Stimulated activated CD4-positive, alpha-beta T cell treated with anti-CD3 and anti-CD28 coated beads, Interleukin-4, amount 100 ng/mL, for 1 hour (primary cell): Measurements from ENCODE around the gene TMEM218.

Source experiments
- DNase-seq: peaks from one replicate; pipeline ENCODE4 v3.0.0-alpha.2; 2020

TMEM218 gene

DNA sequence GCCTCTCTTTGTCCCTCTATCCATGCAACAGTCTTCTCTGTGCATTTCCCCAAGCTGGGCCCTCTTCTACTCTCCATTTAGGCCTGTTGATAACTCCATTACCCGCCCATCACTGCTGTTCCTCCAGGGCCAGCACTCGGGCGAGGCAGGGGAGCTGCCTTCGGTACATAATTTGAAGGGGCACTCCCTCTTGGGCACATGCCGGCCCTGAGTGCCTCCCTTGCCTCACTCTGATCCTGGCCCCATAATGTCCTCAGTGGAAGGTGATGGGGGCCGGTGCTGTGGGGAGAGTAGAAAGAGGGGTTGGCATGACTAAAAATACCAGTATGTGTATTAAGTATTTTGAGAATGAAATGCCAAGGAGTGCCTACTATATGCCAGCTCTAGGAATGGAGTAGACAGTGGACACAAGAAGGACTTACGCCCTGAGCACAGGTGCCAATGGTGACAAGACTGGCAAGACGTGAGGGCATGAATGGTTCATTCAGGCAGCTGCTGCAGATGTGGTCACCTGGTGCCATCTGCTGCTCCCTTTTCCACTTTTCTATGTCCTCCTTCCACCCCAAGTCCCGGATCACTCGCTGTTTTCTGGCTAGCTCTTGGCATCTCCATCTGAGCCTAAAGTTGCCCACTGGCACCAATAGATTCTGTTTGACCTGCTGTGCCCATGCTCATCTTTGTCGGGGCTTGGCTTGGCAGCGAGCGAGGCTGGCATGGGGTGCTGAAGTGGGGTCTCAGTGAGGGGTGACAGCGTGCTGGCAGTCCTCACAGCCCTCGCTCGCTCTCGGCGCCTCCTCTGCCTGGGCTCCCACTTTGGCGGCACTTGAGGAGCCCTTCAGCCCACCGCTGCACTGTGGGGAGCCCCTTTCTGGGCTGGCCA, 22.6 kb downstream of the TMEM218 start:
- DNase-seq = no peak

DNA sequence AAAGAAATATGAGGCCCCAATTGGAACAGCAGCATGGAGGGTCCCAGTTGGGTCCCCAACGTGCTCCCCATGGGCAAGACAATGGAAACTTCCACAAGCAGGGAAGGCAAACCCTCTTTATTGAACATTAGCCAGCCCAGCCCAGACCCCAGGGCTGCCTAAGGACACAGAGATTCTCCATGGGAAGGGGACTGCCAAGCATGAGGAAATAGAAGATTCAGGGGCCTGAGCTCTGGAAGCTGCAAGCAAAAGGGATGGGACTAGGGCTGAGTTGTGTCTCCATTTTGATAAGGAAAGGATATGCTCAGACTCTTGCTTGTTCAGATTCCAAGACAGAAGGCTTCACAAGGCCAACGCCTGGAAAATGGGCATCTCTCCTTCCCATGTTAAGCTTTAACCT, 23.3 kb downstream of the TMEM218 start:
- no peak for DNase-seq

DNA sequence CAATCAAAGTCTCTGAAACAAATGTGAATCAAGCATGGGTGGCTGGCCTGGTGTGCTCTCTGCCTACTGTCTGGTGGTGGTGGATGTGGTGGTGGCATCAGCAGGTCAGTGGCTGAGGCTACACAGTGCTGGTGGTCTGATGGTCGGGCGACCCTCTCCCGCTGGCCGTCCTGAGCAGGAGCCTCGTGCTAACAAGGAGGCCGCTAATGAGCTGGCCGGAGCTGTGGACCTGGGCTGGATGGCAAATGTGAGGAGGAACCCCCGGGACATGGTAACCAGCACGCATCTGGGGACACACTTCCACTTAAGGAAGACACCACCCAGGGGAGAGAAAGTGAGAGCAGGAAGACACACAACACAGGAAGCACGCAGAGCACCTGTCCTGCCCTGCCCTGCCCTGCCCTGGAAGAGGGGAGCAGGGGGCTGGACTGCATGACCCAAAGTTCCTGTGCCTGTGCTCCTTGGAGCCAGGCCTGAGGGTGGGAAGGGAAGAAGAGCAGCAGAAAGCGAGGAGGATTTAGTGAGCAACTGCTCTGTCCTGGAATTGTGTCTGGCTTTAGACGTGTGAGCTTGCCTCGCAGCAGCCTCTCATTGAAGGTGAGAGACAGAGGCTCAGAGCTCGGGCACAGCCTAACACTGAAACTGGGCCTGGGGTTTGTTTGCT, 24.7 kb downstream of the TMEM218 start:
- DNase-seq = no peak

DNA sequence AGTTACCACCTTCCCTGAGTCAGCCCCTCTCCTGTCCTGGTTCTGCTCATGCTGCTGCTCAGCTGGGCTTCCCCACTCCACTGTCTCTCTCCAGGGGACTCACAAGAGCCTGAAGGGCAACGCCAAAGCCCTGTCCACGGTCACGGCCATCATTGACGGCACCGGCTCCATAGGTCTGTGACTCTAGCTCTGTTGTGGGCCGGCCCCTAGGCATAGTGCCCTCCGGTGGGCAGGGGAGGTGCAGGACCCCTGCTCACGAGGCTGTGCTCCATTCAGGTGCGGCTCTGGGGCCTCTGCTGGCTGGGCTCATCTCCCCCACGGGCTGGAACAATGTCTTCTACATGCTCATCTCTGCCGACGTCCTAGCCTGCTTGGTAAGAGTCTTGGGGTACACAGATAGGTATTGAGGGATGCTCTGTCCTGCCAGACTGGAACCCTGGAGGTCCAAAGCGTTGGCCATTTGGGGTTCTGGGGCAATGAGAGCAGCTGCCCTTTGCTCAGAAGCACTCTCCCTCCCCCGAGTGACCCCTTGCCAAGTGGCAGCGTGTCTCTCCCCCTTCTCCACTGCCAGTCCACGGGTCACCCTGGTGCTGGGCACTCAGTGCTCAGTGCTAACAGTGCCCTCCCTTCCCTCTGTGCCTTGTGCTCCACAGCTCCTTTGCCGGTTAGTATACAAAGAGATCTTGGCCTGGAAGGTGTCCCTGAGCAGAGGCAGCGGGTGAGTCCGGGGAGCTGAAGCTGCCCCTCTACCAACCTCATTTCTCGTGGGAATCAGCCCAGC, 25.9 kb downstream of the TMEM218 start:
- DNase-seq = no peak

DNA sequence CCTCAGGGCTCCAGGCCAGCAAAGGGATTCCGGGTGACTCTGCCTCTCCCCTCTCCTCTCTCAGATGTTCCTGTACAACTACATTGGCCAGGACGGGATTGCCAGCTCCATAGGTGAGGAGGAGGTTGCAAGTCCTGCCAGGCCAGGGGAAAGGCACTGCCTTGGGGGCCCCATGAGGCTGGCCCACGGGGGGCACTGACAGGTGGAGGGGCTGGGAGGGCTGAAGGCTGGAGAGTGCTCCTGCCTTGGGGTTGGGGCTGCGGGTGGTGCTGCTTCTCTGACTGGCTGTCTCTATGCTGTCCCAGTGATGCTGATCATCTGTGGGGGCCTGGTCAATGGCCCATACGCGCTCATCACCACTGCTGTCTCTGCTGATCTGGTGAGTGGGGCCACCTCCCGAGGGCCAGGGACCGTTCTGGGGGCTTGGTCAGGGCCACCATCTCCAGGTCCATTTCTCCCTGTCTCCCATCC, 26.6 kb downstream of the TMEM218 start:
- no peak for DNase-seq

DNA sequence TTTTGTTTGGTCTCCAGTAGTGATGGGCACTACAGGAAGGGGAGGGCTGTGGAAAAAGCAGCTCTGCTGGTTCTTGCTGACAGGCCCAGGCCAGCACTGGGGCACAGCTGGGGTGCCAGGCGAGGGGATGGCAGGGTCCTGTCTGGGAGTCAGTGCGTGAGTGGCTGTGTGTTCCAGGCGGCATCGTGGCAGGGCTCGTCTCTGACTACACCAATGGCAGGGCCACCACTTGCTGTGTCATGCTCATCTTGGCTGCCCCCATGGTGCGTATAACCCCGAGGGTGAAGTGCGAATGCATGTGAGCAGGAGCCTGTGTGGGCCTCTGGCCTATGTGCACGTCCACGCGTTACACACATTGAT, 27.4 kb downstream of the TMEM218 start:
- DNase-seq = no peak

DNA sequence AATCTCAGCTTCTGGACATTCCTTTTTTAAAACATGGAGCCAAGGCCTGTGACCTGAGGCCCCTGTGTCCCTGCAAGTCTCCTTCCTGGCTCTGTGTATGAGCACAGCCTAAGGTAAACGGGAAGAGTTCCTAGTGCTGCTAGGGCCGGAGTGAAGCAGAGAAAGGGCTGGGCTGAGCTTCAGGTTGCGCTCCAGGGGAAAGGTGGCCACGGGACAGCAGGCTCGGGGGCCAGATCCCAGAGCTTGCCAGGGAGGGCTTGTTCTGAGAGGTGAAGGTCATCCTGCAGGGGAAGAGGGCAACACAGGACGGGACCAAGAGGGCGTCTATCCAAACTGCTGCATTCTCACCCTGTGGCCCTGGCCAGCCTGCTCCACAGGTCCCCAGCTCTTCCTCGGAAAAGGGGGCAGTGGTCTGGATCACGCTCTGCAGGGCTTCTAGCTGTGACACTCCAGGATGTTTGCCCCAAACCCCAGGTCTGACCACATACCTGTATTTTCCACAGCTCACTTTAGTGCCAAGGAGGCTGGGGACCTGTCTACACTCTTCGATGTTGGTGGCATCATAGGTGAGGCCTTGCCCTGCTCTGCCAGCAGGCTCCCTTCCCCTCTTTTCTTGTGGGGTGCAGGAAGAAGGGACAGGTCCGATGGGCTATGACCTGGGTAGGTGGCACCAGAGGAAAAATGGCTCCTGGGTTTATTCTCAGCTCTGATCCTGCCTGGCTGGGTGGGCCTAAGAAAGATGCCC, 27.9 kb downstream of the TMEM218 start:
- no peak for DNase-seq

DNA sequence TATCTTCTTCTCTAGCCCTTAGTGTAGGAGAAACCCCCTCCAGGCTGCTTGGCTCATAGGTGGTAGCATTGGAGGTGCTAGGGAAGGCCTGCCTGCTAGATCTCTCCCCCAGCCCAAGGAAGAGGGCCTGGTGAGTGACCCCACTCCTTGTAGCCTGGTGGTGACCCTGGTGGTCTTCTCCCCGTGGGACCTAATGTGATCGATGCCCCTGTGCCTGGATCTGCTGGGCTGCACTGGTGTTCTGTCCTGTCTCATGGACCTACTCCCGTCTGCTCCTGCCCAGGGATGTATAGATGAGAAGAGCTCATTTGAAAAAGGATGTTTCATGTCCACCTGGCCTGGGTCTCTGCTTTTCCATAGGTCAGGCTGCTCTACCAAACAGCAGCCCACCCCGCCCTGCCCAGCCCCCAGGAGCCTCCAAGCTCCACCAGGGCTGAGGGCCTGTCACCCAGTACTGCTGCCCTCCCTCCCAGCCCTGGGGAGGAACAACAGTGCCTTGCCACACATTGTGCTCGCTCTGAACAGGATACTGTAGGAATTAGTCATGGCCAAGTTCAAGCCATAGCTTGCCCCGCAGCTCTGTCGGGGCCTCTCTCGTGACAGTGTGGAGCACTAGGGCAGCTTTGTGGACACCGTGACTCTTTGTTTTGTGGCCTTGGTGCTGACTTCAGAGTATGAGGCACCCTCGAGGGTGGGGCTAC, 28.7 kb downstream of the TMEM218 start:
- no peak for DNase-seq

DNA sequence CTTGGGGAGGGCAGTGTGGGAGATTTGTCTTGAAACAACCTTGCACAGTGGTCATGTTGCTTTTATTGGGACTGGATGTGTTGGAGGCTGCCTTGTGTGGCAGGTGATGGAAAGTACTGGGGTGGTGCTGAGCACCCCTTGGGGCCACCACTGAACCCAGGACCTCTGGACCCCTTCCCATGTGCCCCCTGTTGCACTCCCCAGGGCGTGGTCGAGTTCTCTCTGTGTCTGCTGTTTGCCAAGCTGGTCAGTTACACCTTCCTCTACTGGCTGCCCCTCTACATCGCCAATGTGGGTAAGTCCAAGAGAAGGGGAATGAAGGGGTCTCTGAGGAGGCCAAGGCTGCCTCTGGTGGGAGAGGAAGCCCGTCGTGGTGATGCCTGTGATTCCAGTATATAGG, 29.4 kb downstream of the TMEM218 start:
- no peak for DNase-seq

DNA sequence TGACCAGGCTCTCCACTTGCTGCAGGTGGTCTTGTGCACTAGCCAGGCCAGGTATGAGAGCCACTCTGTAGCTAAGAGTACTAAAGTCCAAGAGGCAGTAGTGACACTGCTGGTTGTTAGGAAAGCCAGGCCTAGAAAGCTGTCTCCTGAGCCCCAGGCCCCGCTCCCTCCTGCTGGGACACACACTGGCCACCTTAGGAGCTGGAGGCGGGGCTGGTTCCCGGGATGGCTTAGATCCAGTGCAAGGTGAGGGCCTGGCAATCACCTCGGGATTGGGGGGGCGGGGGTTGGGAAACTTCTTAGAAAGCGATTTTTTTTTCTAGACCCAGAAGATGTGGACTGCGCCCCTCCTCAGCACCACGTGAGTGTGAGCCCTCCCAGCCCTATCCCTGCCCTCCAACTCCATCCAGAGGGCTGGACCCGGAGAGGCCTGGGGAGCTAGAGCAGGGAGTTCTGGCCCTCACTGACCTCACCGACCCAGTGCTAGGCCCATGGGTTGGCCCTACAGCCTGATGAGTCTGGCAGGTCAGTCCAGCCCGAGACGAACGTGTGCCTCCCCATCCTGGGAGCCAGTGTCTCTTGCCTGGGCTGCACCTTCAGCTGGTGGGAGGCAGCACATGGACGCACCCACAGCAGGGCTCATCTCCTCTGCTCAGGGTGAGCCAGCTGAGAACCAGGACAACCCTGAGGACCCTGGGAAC, 30.2 kb downstream of the TMEM218 start:
- no peak for DNase-seq

DNA sequence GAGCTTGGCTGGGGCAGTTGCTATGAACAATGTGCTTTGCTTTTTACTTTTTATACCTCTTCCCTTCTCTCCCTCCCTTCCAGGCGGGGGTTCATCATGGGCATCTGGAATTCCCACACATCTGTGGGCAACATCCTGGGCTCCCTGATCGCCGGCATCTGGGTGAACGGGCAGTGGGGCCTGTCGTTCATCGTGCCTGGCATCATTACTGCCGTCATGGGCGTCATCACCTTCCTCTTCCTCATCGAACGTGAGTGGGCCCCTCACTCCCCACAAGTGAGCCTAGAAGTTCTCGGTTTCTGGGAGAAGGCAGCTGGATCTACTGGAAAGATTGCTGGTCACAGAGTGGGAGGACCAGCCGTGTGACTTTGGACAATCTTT, 30.9 kb downstream of the TMEM218 start:
- DNase-seq = no peak

DNA sequence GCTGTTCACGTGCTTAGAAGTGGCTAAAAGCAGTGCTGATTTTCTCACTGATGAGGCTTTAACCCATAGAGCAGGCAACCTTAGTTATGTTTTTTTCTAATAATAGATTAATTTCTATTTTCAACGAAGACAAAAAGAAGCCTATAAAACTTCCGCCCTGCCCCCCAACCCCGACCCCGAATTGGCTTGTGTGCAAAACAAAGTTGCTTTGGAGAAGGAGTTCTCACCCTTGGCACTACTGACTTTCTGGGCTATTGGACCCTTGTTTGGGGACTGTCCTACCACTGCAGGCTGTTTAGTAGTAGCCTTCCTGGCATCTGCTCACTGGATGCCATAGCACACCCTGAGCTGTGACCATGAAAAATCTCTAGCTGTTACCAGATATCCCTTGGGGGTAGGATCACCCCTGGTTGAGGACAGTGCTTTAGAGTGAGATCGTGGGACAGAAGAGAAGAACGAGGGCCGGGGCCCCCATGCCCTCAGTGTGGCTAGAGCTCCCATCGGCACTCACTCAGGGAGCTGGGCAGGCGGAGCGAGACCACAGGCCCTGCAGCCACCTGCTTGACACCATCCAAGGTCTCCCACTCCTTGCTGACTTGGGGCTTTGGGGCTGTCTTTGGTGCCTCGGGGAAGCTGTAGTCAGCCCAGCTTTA, 31.4 kb downstream of the TMEM218 start:
- no peak for DNase-seq

DNA sequence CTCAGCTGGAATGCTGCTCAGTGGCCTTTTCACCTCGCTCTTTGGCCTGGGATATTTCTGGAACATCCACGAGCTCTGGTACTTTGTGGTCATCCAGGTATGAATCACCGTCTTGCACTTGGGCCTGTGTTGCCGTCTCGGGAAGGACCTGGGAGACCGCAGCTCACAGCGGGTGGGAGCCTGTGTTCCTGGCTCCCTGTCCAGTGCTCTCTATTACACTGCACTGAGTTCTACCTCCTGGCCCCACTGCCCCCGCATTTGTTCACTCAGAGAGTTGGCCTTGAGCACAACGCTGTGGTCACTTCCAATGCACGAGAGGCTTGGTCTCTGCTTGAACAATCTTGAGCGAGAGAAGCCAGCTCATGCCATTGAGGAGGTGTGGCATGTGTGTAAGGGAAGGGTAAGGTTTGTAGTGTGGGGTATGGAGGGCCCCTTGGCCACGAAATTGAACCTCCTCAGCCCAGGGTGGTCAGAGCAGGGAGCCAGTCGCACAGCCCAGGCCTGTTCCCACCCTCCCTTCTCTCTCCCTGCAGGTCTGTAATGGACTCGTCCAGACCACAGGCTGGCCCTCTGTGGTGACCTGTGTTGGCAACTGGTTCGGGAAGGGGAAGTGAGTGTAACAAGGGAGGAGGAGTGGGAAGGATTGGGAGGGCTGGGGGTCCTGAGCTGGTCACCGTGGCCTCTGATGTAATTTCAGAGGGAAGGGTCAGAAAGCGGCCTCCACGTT, 32.1 kb downstream of the TMEM218 start:
- no peak for DNase-seq

DNA sequence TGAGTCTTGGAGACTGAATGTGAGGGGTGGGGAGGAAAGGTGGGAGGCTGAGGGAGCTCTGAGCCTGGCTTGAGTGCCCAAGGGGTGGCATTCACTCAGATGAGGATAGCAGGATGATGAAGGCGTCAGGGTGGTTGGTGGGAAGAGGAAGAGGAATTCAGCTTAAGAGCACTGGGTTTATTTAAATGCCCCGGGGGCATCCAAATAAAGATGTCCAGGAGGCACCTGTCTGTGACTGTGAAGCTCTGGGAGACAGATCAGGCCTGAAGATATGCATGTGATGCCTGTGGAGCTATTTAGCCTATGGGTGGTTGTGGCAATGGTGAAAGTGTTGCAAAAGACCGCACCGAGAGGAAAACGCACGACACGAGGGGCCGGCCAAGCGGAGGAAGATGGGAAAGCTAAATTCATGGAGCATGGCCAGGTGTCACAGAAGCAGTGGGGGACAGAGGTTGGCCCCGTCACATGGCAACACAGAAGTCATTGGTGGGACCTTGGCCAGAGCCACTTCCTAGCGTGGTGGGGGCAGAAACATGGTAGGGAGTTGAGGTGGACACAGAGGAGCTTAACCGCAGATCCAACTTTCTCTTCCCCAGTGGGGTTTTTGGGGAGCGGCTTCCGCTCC, 32.8 kb downstream of the TMEM218 start:
- DNase-seq = no peak

DNA sequence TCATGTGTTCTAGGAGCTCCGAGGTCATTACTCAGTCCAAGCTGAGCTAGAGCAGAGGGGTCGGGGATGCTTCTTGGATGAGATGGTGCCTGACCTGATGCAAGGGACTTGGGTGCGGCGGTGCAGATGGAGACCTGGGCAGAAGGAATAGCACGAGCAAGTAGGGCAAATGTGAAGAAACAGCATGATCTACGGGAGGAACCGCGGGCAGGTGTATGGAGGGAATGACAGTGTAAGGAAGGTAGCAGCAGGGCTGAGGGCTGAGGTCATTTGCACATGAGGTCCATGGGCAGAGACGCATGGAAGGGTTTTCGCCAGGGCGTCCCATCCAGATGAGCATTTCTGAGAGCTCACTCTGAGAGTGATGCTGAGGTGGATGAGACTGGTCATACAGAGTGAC, 33.4 kb downstream of the TMEM218 start:
- DNase-seq = no peak

DNA sequence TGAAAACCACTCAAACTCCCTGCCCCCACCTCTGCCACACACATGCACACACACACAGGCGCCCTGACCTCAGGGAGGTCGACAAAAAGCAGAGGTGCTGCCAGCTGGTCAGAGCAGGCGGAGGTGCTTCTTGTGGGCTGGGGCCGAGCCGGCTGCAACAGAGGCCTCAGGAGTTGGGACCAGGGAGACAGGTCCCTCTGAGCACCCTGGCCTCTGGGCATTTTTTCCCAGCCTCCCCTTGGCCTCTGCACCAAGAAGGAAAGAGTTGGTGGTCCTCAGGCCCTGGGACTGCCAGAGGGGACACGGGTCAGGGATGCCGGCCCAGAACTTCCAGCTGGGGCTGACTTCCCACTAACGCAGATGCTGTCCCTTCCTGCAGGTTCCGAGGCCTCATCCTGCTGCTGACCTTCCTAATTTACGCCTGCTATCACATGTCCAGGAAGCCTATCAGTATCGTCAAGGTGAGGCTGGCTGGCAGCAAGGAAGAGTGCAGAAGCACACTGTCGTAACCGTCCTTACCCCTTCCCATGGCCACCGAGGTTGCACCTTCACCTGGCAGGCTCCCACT, 35.0 kb downstream of the TMEM218 start:
- no peak for DNase-seq

DNA sequence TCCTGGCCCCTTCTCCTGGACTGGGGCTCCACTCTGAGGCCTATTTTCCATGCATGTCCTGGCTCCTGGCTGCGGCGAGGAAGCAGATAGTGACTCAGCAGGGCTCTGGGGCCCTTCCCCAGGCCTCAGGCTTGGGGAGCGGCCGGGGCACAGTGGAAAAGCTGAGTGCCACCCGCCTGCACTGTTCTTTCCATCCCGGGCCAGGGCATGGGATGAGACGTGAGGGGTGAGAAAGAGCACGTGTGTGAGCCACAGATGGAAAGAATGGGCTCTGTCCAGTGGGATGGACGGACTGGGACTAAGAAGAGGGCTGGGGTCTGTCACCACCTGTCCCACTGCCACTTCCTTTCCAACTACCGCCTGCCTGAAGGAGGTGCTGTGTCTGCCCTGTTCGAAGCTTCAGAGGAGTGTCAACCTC, 35.5 kb downstream of the TMEM218 start:
- DNase-seq = no peak

DNA sequence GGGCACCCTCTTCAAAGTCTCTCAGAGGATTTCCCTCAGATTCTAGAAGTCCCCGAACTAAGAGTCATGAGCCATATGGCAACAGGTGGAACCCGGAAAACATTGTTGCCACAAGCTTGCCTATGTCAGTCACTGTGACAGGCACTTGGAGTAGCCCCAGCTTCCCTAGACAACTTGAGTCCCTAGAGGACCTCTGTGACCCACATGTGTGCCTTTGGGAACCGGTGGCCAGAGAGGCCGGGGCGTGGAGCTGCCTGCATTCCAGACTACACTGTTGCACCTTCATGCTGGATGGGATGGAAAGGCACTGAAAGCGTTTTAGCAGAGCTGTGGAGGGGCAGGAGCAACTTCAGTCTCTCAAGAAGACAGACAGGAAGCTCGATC, 36.2 kb downstream of the TMEM218 start:
- DNase-seq = no peak

DNA sequence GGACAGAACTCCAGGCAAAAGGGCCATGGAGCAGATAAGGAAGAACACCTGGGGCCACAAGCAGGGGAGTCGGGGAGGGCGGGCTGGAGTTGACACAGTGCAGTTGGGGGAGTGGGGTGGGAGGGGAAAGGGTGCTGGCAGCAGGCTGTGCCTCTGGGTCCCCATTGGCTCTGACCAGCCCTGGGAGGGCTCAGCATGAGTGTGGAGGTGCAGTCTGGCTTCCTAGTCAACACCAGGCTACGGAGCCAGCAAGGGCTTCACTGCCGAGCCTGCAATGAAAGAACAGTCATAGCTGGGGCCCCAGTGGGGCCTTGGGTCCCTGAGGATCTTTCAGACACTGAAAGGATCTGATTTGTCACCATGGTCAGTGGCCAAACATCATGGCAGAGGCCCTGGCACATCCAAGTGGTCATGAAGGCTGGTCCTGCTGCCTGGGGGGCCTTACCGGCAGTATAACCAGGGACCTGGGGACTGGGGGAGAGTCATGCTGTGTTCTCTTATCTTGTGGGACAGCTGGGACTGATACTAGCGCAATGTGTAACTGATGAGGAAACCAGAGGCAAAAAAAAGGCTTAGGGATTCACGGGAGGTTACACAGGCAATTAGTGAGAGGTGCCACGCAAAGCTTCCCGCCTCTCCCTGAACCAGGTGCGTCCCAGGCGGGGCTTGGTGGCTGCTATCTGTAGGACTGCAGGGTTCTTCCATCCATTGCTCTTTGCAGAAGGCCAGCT, 36.8 kb downstream of the TMEM218 start:
- no peak for DNase-seq
